ENCODE data around the gene IQSEC3. TPM values are rescaled to one million over a fixed set of nuclear protein-coding genes. Genes with fewer than 3 reads are reported as not detected.

The IQSEC3 gene
- total and polyA plus RNA-seq, 2 experiments from 2014 or later, result 0.70 to 2.7 TPM

DNA sequence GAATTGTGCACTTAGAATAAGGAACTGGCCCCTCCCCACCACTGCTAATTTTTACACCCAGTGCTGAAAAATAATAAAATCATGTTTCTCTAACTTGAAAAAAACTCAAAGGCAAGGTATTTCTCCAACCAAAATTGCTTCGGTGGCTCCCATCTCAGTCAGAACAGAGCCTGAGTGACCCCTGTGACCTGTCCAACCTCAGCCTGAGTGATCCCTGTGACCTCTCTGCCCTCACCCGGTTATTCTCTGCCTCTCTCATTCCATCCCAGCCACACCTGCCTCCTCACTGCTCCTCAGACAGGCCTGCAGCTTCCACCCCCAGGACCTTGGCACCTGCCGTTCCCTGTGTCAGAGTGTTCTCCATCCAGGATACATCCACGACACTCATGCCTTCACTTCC, 142.2 kb downstream of the IQSEC3 start:
- peaks cover 15% of the 10 kb centered on the region for H3K4me1 ChIP-seq (ENCODE audit: insufficient read depth)
- TF ChIP-seq CTCF (IDR thresholded peaks at IDR 0.05; ENCODE audit: poor library complexity) (no peak), EZH2 (IDR thresholded peaks at IDR 0.05; ENCODE audit: borderline replicate concordance) (no peak), EZH2phosphoT487 (IDR thresholded peaks at IDR 0.05; ENCODE audit: low read depth, severe bottlenecking, unreplicated experiment) (no peak)
- no peak overlapping the region for H3K4me3 ChIP-seq
- no peak for DNase-seq (ENCODE audit: low spot score)
- no peak overlapping the region for H2AFZ ChIP-seq
- H4K20me1 ChIP-seq (ENCODE audit: insufficient read depth, poor library complexity, severe bottlenecking), result no peaks in the 10 kb centered on the region
- no peaks in the 10 kb centered on the region for H3K9me2 ChIP-seq (replicated peaks; ENCODE audit: insufficient read depth)
- H3K4me2 ChIP-seq, result no peak overlapping the region
- H3K9me3 ChIP-seq (ENCODE audit: low read depth), result no peaks in the 10 kb centered on the region
- no peaks in the 10 kb centered on the region for H3K36me3 ChIP-seq (replicated peaks; ENCODE audit: insufficient read depth, low read depth)
- no peaks in the 10 kb centered on the region for H3K79me2 ChIP-seq
- no peak overlapping the region for H3K27ac ChIP-seq
- 86% methylated on average over 4 of the region's 4 CpGs for WGBS (ENCODE audit: low lambda C conversion rate, missing lambda C conversion rate)
- H3K27me3 ChIP-seq, result peaks cover 6% of the 10 kb centered on the region

GRCh38 chr12:209246-209645, 142.7 kb downstream of the IQSEC3 start:
- Histone ChIP-seq H3K9me3 (ENCODE audit: low read depth) (no peaks in the 10 kb centered on the region), H2AFZ (no peak overlapping the region), H3K79me2 (no peaks in the 10 kb centered on the region), H3K4me3 (no peak overlapping the region), H3K36me3 (replicated peaks; ENCODE audit: insufficient read depth, low read depth) (no peaks in the 10 kb centered on the region), H3K27ac (no peak overlapping the region), H4K20me1 (ENCODE audit: insufficient read depth, poor library complexity, severe bottlenecking) (no peaks in the 10 kb centered on the region), H3K4me2 (no peak overlapping the region), H3K4me1 (ENCODE audit: insufficient read depth) (peaks cover 11% of the 10 kb centered on the region), H3K27me3 (peaks cover 5% of the 10 kb centered on the region), H3K9me2 (replicated peaks; ENCODE audit: insufficient read depth) (no peaks in the 10 kb centered on the region)
- TF ChIP-seq EZH2phosphoT487 (IDR thresholded peaks at IDR 0.05; ENCODE audit: low read depth, severe bottlenecking, unreplicated experiment) (no peak), CTCF (IDR thresholded peaks at IDR 0.05; ENCODE audit: poor library complexity) (no peak), EZH2 (IDR thresholded peaks at IDR 0.05; ENCODE audit: borderline replicate concordance) (no peak)
- DNase-seq (ENCODE audit: low spot score), result no peak
- WGBS (ENCODE audit: low lambda C conversion rate, missing lambda C conversion rate), result 89% methylated on average over 15 of the region's 15 CpGs

GRCh38 chr12:209851-210250, 143.3 kb downstream of the IQSEC3 start:
- no peaks in the 10 kb centered on the region for H3K27me3 ChIP-seq
- no peak for DNase-seq (ENCODE audit: low spot score)
- H3K4me1 ChIP-seq (ENCODE audit: insufficient read depth), result peaks cover 11% of the 10 kb centered on the region
- H4K20me1 ChIP-seq (ENCODE audit: insufficient read depth, poor library complexity, severe bottlenecking), result no peaks in the 10 kb centered on the region
- H3K79me2 ChIP-seq, result no peaks in the 10 kb centered on the region
- H3K36me3 ChIP-seq (replicated peaks; ENCODE audit: insufficient read depth, low read depth), result no peaks in the 10 kb centered on the region
- no peak for TF ChIP-seq EZH2 (IDR thresholded peaks at IDR 0.05; ENCODE audit: borderline replicate concordance)
- TF ChIP-seq CTCF (IDR thresholded peaks at IDR 0.05; ENCODE audit: poor library complexity), result no peak
- TF ChIP-seq EZH2phosphoT487 (IDR thresholded peaks at IDR 0.05; ENCODE audit: low read depth, severe bottlenecking, unreplicated experiment), result no peak
- H3K4me3 ChIP-seq, result no peak overlapping the region
- H3K4me2 ChIP-seq, result no peak overlapping the region
- no peak overlapping the region for H2AFZ ChIP-seq
- 90% methylated on average over 12 of the region's 12 CpGs for WGBS (ENCODE audit: low lambda C conversion rate, missing lambda C conversion rate)
- no peak overlapping the region for H3K27ac ChIP-seq
- no peaks in the 10 kb centered on the region for H3K9me2 ChIP-seq (replicated peaks; ENCODE audit: insufficient read depth)
- no peaks in the 10 kb centered on the region for H3K9me3 ChIP-seq (ENCODE audit: low read depth)
